GM10847 (cell line): Measurements from ENCODE around the gene RPGRIP1L.

ENCODE experiments used
- POLR2A ChIP-seq: IDR thresholded peaks from 2 replicates; pipeline ENCODE4 v1.6.1; 2011; ENCODE audit not compliant: insufficient read length; ENCODE audit errors: extremely low read depth

RPGRIP1L gene

DNA sequence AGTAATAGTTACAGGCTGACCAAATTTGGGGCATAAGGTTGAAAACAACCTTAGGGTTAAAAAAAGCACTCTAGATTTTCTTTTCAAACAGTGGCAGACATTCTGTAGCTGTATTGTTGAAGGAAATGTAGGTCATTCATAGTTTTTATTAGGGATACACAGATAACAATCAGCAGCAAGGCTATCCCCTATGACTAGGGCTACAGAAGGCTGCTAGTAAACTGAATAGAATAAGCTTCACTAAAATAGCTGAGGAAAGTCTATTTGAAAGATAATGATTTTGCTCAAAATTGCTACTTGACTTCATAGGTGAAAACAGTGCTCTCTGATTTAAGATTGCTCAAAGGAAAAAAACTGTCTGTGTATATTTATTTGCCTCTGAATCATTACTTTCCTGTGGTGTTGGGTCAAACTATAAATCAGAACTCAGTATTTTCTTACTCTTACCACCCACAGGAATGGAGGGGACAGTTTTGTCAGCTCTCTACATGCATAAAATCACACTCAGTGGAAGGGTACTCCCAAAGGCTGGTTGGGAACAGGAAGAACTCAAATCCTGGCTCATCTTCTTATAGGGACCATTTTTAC, 24.8 kb downstream of the RPGRIP1L start:
- no peak for TF ChIP-seq POLR2A

DNA sequence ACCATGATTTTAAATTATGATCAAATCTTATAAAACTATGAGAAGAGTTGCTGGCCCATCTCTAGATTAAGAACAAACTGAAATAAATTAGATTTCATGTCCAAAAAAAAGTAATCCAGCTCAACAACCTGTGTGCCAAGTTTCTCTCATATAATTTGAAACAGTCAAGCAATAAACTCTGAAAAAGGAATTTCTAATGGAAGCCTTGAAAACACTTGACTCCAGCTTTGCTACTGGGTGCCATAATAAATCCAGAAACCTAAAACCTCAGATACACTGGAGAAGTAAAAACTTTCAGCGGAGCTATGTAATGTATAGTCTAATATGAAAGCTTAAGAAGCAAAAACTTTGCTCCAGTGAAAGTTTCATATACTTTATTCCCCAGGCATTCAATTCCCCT, 25.5 kb downstream of the RPGRIP1L start:
- no peak for TF ChIP-seq POLR2A

DNA sequence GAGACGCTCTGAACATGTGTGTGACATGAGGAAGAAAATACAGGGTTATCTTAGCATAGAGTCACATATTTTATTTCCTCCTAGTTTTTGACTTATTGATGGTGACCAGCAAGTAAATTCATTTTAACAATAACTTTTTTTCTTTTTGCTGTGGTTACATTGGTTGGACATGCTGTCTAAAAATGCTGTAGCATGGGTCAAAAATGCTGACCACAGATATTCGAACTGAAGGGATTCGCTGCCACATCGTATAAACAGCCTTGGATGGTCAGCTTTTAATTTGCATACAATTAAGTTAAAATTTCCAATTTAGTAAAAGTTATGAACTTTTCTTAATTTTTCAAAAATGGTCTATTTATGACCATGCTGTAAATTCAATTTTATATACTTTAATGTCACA, 30.5 kb downstream of the RPGRIP1L start:
- TF ChIP-seq POLR2A, result no peak

DNA sequence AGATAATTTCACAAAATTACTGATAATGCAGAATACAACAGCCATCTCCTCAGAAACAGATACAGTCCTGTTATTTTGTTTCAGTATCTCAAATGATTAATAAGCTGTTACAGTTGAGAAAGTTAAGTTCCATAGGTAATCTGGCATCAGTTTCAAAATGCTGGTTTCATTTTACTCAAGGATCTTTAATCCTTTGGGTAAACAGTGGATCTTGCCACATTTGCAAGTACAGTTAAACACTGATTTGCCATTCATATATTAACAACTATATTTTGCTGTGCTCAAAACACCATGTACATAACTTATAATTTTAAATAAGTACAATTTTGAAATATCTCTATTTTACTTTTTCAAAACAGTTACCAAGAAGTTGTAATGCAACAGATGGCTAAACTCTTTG, 31.2 kb downstream of the RPGRIP1L start:
- no peak for TF ChIP-seq POLR2A

DNA sequence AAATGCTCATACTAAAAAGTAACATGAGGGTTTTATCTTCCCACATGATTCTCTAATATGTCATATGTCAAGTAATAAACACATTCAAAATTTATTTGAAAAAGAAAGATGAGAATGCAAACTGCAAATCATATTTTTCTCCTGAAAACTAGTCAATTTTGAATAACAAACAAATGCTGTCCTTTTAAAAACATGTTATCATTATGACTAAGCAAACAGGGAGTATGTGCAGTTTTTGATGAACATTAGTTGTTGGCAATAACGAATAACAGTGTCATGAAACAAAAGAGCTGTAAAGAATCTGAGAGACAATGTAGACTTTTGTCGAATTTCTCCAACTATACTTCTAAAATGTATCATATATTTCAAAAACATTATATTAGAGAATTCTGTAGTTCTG, 34.8 kb downstream of the RPGRIP1L start:
- TF ChIP-seq POLR2A, result no peak

DNA sequence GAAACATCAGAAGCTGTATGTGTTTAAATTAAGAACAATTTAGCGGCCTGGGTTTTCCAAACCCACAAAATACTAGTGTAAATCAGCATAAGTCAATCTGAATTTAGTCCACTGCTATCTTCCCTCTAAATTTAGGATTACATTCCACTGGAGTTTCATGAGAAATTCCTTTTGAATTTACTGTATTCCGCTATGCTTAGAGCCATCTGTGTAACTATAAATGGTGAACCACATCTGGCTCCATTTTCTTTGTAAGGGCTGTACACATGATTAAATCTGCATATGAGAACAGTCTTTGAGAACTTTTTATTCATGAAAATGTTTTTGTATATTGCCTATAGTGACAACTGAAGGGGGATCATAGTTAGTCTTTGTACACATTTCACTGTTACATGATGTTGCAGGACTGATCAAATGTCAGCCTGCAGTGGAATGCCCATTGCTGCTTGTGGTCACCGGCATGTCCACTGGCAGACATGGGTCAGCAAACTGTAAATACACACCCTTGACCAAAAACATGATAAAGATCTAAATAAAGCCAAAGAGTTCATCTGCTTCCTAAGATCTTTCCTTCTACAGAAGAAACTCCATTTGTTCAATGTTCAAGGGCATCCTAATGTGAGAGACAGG, 36.8 kb downstream of the RPGRIP1L start:
- TF ChIP-seq POLR2A, result no peak

DNA sequence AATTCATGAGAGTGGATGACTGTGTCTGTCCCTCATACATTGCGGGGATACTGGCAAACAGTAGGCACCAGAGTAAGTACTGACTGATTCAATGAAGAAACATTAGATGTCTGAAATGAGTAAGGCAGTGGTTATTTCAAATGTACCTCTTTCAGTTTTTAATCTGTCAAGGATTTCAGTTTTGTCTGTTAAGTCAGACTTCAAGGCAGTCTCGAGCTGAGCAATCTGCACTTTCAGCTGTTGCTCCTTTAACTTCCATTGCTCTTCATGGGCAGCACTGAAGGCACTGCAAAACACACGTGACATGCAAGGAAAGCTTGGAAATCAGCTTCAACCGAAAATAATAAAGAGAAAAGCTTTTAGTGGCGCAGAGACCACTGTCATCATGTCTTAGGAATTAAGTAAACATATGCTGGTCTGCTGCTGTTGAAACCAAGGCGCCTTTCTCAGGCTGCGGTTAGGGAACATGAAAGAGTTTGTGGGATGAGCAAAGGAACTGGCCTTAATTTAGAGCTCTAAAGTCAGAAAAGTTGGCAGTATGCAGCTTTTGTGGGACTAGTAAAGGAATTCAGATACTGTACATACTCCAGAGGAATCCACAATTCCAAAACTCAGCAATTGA, 38.8 kb downstream of the RPGRIP1L start:
- TF ChIP-seq POLR2A, result no peak

DNA sequence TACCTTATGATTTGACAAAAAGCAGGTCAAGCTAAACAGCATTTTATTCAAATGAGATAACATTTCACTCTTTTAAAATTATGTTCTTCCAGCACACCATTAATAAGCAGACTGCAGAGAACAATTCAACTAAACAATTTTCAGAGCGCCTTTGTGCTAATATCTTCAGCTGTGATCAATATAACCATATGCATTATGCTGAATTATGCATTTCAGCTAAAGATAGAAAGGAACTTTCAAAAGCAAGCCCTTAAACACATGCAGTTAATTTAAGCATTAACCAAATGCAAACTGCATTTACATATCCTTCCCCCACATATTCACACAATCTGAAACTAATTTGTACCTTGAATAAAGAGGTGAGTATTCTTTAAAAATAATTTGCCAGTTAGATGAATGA, 41.6 kb downstream of the RPGRIP1L start:
- no peak for TF ChIP-seq POLR2A

DNA sequence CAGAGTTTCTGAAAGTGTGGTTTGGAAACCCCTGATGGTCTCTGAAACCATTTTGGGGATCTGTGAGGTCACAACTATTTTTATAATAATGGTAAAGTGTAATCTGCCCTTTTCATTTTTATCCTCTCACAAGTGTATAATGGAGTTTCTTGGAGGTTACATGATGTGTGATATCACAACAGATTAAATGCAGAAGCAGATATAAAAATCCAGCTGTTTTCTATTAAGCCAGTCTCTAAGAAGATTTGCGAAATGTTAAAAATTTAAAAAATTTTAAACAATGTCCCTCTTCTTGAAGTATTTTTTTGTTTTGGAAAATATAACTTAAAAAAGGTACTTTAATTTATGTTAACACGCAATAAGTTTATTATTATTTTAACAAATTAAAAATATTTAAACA, 48.7 kb downstream of the RPGRIP1L start:
- no peak for TF ChIP-seq POLR2A

DNA sequence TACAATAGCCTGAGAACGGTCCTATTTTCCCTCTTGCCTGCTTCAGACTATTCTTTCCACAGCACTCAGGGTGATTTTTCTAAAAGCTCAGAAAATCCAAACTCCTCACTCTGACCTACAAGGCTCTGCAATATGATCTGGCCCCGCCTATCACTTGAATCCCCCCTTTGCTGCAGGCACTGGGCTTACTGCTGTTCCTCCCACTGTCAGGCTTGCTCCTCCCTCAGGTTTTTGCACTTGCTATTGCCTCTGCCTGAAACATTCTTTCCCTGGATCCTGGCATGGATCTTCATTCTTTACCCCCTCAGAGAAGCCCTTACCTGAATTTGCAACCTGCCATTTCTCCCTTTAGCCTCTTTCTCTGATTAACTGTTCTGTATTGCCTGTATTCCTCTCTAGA, 52.3 kb downstream of the RPGRIP1L start:
- TF ChIP-seq POLR2A, result no peak

DNA sequence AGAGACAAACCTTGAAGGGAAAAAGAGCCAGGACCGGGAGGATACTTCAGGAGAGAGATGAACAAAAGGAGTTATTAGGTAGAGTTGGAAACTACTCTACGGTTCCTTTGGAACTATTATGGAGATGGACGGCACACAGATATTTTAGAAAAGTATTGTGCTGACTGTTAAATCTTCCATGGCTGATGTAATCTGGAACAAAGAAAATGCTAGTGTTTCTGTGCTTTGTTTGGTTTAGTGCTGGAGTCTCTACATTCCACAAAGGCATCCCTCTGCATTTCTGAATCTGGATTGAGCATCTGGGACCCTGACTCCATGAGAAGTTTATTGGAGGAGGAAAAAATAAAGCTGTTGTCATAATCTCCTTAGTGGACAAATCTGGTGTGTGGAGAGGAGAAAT, 57.2 kb downstream of the RPGRIP1L start:
- no peak for TF ChIP-seq POLR2A

DNA sequence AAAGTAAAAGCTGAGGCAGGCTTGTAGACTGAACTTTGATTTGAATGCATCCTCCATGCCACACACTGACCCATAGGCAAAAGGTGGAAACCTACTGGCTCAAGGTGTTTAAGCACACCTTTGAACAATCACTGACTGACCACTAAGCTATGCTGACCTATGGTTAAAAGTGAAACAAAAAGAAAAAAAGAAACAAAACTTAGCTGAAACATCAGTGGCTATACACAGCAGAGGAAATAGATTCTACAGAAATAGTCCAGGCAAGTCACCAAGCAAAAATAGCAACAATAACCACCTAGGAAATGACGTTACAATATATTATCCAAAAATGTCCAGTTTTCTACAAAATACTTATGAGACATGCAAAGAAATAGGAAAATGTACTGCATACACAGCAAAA, 60.2 kb downstream of the RPGRIP1L start:
- TF ChIP-seq POLR2A, result no peak

DNA sequence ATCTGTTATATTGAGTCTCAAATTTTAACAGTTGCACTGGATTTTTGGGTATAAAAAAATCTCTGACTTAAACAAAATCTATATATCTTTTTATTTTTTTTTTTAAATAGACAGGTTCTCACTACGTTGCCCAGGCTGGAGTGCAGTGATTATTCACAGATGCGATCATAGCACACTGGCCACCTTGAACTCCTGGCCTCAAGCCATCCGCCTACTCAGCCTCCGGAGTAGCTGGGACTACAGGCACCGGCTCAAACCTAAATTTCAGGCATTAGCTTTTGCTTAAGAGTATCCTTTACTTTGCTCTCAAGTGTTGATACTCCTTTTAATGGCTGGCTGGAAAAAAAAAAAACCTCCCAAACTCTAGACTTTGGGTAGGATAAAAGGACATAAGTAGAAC, 61.6 kb downstream of the RPGRIP1L start:
- TF ChIP-seq POLR2A, result no peak

DNA sequence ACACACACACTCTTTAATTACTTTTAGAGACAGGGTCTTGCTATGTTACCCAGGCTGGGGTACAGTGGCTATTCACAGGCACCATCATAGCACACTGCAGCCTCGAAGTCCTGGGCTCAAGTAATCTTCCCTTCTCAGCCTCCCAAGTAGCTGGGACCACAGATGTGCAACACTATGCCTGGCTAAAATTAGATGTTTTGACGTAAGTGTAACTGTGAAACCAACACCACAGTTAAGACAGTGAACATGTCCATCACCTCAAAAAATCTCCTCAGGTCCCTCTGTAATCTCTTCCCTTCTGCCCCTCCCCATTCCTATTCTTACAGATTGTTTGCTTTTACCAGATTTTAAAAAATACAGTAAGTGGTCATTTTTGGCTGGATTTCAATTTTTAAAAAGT, 66.7 kb downstream of the RPGRIP1L start:
- TF ChIP-seq POLR2A, result no peak

DNA sequence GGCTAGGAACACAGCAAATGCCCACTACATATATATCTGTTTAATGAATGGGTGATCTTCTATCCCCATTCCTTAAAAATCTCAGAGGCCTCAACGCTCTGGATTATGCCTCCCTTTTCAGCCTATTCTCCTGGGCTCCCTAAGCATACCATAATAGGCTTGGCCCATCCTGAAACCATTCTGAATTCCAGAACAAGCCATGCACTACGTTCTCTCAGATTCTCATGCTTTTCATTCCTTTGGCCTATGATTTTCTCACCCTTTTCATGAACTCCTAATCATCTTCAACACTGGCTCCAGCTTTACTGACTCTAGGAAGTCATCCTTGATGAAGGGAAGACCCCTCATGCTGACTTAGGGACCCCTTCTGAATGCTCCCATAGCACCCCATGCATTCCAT, 71.1 kb downstream of the RPGRIP1L start:
- TF ChIP-seq POLR2A, result no peak

DNA sequence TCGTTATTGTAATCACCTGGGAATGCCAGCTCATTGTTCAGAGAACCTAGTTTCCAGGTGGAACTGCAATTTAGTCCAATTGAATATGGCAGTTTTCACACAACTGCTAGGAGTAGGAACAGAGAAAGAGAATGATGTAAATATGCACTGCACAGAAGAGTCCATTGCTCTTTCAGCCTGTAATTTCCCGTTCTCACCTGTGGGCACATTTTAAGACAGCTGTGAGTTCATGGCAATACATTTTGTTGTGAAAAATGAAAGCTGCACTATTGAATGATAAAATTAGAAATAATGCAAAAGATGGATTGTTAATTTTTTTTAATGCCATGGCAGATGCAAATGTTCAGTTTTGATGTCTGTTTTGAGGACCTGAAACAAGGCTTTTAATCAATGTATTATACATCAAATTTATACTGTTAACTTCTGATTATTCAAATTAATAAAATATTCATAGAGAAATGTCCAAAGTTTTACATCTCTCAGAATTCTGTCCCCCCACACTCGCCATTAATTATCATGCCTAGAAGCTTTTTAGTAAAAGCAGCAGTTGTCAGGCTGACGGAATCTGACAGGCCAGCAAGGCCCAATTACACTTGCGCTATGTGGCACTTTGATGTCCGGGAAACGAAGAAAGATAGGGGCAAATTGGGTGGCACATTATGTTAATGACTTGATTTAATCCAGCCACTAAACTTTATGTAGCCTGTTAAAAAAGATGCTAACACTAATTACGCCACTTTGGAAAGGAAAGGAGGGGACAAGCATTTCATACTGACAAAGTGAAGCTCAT, 72.2 kb downstream of the RPGRIP1L start:
- TF ChIP-seq POLR2A, result no peak

DNA sequence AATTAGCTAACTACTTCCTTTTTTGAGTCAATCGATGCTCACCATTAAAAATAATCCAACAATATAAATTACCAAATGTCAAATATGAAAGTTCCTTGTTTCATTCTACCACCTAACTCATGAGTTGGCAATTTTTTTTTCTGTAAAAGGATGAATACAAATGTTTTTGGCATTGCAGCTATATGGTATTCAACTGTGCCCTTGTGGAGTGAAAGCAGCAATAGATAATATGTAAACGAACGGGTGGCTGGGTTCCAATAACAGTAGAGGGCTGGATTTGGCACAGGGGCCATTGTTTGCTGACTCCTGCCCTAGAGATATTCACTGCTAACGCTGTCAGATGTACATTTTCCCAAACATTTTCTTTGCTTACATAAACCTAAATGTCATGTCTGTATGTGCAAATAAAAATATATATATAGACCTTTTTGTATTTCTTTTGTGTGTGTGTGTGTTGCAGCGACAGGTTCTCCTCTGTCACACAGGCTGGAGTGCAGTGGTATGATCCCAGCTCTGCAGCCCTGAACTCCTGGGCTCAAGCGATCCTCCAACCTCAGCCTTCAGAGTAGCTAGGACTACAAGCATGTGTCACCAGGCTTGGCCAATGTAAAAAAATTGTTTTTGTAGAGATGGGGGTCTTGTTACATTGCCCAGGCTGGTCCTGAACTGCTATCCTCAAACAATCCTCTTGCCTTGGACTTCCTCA, 73.9 kb downstream of the RPGRIP1L start:
- TF ChIP-seq POLR2A, result no peak
